K562 (cell line): ENCODE measurements around the gene GABRD. TPM values are rescaled to one million over a fixed set of nuclear protein-coding genes. Genes with fewer than 3 reads are reported as not detected.
A peak's percentile ranks its signal among the peaks of the same experiment; 100 is the strongest.

Source experiments
- ATAC-seq: fragments of 200-7000 bp; cut with Tn5 transposase; 3 replicates; pipeline ENCODE4 v1.9.1; 2020; ENCODE audit warnings: moderate library complexity
- BruUV-seq: library from RNA; stranded (reverse); fragments of 400-500 nt; replicated peaks from 2 replicates; lab custom pipeline; 2021; lab: Mats Ljungman, UMichigan
- CTCF ChIA-PET: fragments of 300-600 bp; formaldehyde crosslinking; extraction: SDS; loops from one replicate; lab custom pipeline; 2021; ENCODE audit warnings: low intra/inter-chr PET ratio; lab: Yijun Ruan, JAX
- POLR2A ChIA-PET: fragments of 300-600, 350-650 bp; sonication (Branson Sonifier 250); formaldehyde crosslinking; extraction: SDS; loops from one replicate; lab custom pipeline; 2021; ENCODE audit warnings: antibody characterized with exemption, inconsistent platforms; lab: Yijun Ruan, JAX
- DNase-seq, 4 experiments: peaks; one replicate each; pipeline versions ENCODE4 v3.0.0 to v3.0.0-alpha.2; 2011 to 2018; ENCODE audit warnings: low spot score in 3 of 4, mixed read lengths in 3 of 4; ENCODE audit errors: extremely low read depth in 1 of 4
- FAIRE-seq: peaks from 2 replicates; lab custom pipeline; 2011; peaks lifted over from hg19 to GRCh38; lab: Jason Lieb, UNC
- H2AFZ ChIP-seq: 2 replicates; pipeline ENCODE4 v1.6.0; 2011; ENCODE audit warnings: low read depth, low read length, control low read depth, inconsistent platforms
- H3K27ac ChIP-seq: fragments of 200-600 bp; 3 replicates; pipeline ENCODE4 v1.8.0; 2011; ENCODE audit warnings: low read depth, mild to moderate bottlenecking, control low read depth, inconsistent platforms, low read length, moderate library complexity, mixed read lengths; ENCODE audit errors: extremely low read depth
- H3K27me3 ChIP-seq, 2 experiments: fragments of 300-600 bp in 1 of 2; 2 replicates in 1 of 2; 3 replicates in 1 of 2; pipeline versions ENCODE4 v1.6.0 to v1.8.0; 2011; ENCODE audit warnings: inconsistent platforms in 2 of 2, low read length in 2 of 2, mild to moderate bottlenecking in 1 of 2, mixed read lengths in 1 of 2, moderate library complexity in 1 of 2; ENCODE audit not compliant: control insufficient read depth in 2 of 2, insufficient read depth in 2 of 2
- H3K36me3 ChIP-seq: fragments of 300-600 bp; 3 replicates; pipeline ENCODE4 v1.8.0; 2011; ENCODE audit warnings: mild to moderate bottlenecking, low read length, inconsistent platforms; ENCODE audit not compliant: control insufficient read depth, insufficient read depth
- H3K4me1 ChIP-seq, 2 experiments: fragments of 200-600 bp in 1 of 2; replicated peaks in 1 of 2; 2 replicates in 1 of 2; 3 replicates in 1 of 2; pipeline versions ENCODE4 v1.5.1 to v1.8.0; 2011; ENCODE audit warnings: inconsistent platforms in 2 of 2, low read length in 2 of 2, mild to moderate bottlenecking in 1 of 2, mixed read lengths in 1 of 2, moderate library complexity in 1 of 2; ENCODE audit not compliant: control insufficient read depth in 2 of 2, insufficient read depth in 2 of 2
- H3K4me2 ChIP-seq: 2 replicates; pipeline ENCODE4 v1.6.1; 2011; ENCODE audit warnings: low read length, control low read depth, inconsistent platforms, mixed read lengths; ENCODE audit not compliant: insufficient read depth
- H3K4me3 ChIP-seq: fragments of 200-600 bp; sonication (generic), shearing (Covaris generic); 2 replicates; pipeline ENCODE4 v1.5.1; 2016; ENCODE audit warnings: control low read depth, inconsistent platforms
- H3K79me2 ChIP-seq: fragments of 200-600 bp; 3 replicates; pipeline ENCODE4 v1.8.0; 2011; ENCODE audit warnings: low read length, inconsistent platforms; ENCODE audit not compliant: control insufficient read depth, insufficient read depth
- H3K9ac ChIP-seq, 2 experiments: 2 replicates each; pipeline versions ENCODE4 v1.6.0 to v1.6.1; 2011; ENCODE audit warnings: low read depth in 2 of 2, low read length in 2 of 2, control low read depth in 1 of 2, inconsistent platforms in 1 of 2, mild to moderate bottlenecking in 1 of 2, mixed read lengths in 1 of 2; ENCODE audit not compliant: insufficient read depth in 1 of 2
- H3K9me1 ChIP-seq: one replicate; pipeline ENCODE4 v1.6.0; 2011; ENCODE audit warnings: inconsistent platforms, mild to moderate bottlenecking, low read length, moderate library complexity; ENCODE audit not compliant: control insufficient read depth, insufficient read depth
- H3K9me3 ChIP-seq: replicated peaks from 2 replicates; pipeline ENCODE4 v1.5.1; 2011; ENCODE audit warnings: low read depth, low read length, inconsistent platforms; ENCODE audit not compliant: control insufficient read depth, insufficient read depth
- H4K20me1 ChIP-seq: replicated peaks from 2 replicates; pipeline ENCODE4 v1.6.1; 2011; ENCODE audit warnings: low read length, inconsistent platforms, mixed read lengths; ENCODE audit not compliant: control insufficient read depth, insufficient read depth
- RBM34 ChIP-seq: fragments of 200-400 bp; formaldehyde crosslinking; IDR thresholded peaks from 2 replicates; pipeline ENCODE4 v1.6.1; 2018; ENCODE audit warnings: low read length, borderline replicate concordance; ENCODE audit not compliant: insufficient read depth
- WGBS: fragments of 100-300 bp; shearing (Covaris generic); methylation state at CpG from one replicate; pipeline ENCODE4 v1.1.6; 2016; ENCODE audit warnings: low coverage, mixed read lengths; ENCODE audit not compliant: insufficient coverage; ENCODE audit errors: missing lambda C conversion rate; 5-methylcytosine and 5-hydroxymethylcytosine counted together
- in situ Hi-C: fragments of 300-500 bp; cut with MboI; formaldehyde crosslinking; loops from 4 replicates; pipeline ENCODE4 v1.15.0; 2018; ENCODE audit warnings: inconsistent platforms, mixed read lengths
- intact Hi-C: fragments of 100-400 bp; cut with micrococcal nuclease; formaldehyde crosslinking; loops from 2 replicates; pipeline ENCODE4 v1.14.2; 2022
- polyA plus RNA-seq, 8 experiments: library from polyadenylated mRNA; depleted of rRNA in 4 of 8; stranded (reverse) in 5 of 8; unstranded in 3 of 8; fragments of >200 nt; fragmentation: Nextera tagmentation in 2 of 8; fragmentation: Illumina TruSeq in 1 of 8; extraction: Ambion mirVana in 2 of 8; extraction: Trizol in 1 of 8; gene quantifications; 2 replicates each; pipeline versions ENCODE4 v1.2.1 to v1.2.3, GENCODE V29; 2011 to 2014; ENCODE audit warnings: inconsistent platforms in 1 of 8, missing spikeins in 1 of 8
- total RNA-seq, 7 experiments: library from RNA; depleted of rRNA in 6 of 7; stranded (reverse); fragments of >200 nt in 6 of 7; fragmentation: Illumina TruSeq in 2 of 7; extraction: Trizol in 2 of 7; gene quantifications; 2 replicates each; pipeline versions ENCODE4 v1.2.1 to v1.2.3, GENCODE V29; 2011 to 2021; ENCODE audit warnings: low replicate concordance in 1 of 7
- TF ChIP-seq, protein P1 (sequence below), 2 experiments: IDR thresholded peaks; 2 replicates each; pipeline ENCODE4 v1.6.1; 2012; ENCODE audit warnings: improper control_type of control experiment in 2 of 2, low read depth in 2 of 2, low read length in 2 of 2, borderline replicate concordance in 1 of 2

GABRD gene
- total and polyA plus RNA-seq, 9 of the 15 experiments (the other 6 are each of a cell fraction or from before 2014, with no cell fraction given): 0.07 TPM; not detected in 8

DNA sequence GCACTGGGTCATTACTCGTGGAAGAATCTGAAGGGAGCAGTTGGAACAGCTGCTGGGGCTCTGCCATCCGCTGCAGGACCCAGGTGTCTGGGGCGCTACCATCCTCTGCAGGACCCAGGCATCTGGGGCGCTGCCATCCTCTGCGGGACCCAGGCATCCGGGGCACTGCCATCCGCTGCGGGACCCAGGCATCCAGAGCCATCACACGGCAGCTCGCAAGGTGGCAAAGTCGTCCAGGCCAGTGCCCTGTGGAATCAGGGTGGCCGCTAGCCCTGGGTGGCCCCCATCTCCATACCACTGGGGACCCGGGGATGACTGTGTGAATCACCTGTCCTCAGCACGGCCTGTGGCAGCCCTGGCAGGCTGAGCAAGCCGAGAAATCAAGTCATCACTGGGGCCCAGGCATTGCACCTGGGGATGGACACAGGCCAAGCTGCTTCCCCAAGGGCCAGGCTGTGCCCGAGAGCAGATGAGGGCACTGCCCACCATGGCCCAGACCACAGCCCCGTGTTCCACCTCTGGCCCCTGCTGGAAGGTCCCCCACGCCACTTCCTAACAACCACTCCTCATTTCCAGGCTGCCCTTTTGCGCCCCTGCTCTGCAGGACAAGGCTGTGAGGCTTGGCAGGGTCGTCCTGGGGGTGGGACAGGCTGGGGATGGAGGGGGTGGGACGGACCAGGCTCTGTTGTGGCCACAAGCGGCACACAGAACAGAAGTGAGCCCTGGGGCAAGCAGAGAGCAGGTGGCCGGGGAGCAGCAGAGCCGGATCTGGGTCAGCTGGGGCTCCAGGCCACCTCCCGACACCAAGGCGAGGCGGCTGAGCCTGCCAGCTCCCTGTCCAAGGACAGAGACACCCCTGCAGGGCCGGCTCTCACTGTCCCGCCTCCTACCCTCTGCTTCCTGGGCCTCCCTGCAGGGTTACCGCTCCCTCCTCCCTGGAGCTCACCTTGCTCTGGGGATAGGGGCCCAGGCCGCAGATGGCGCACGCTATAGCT, 12.7 kb downstream of the GABRD start:
- H3K4me2 ChIP-seq: no peak overlapping the region
- no TSS peak for BruUV-seq
- H3K9me3 ChIP-seq: no peaks in the 10 kb centered on the region
- no peaks in the 10 kb centered on the region for H3K36me3 ChIP-seq
- no peak overlapping the region; a peak in 1 of 4 replicates for H3K9ac ChIP-seq
- no peak for FAIRE-seq
- H3K79me2 ChIP-seq: no peaks in the 10 kb centered on the region
- H4K20me1 ChIP-seq: peaks cover 15% of the 10 kb centered on the region
- no peak overlapping the region for H3K27ac ChIP-seq
- no peaks in the 10 kb centered on the region for H3K9me1 ChIP-seq
- TF ChIP-seq, protein P1, sequence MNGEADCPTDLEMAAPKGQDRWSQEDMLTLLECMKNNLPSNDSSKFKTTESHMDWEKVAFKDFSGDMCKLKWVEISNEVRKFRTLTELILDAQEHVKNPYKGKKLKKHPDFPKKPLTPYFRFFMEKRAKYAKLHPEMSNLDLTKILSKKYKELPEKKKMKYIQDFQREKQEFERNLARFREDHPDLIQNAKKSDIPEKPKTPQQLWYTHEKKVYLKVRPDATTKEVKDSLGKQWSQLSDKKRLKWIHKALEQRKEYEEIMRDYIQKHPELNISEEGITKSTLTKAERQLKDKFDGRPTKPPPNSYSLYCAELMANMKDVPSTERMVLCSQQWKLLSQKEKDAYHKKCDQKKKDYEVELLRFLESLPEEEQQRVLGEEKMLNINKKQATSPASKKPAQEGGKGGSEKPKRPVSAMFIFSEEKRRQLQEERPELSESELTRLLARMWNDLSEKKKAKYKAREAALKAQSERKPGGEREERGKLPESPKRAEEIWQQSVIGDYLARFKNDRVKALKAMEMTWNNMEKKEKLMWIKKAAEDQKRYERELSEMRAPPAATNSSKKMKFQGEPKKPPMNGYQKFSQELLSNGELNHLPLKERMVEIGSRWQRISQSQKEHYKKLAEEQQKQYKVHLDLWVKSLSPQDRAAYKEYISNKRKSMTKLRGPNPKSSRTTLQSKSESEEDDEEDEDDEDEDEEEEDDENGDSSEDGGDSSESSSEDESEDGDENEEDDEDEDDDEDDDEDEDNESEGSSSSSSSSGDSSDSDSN (IDR thresholded peaks at IDR 0.05; ENCODE audit: borderline replicate concordance in 1 of 2, low read depth in 2 of 2, low read length in 2 of 2): 0 out of 4 replicates have a peak, but pooled peaks of 1 of the 2 experiments have one; percentile 8
- no peak for TF ChIP-seq RBM34
- TF ChIP-seq, all 486 proteins: peak for 1
- CTCF ChIA-PET: no interaction called here
- in situ Hi-C loops: no loop called here
- DNase-seq: no peak
- peaks cover 0 to 26% of the 10 kb centered on the region in 2 experiments; a peak in 1 of 5 replicates for H3K4me1 ChIP-seq
- 2% methylated on average over 33 of the region's 33 CpGs for WGBS
- H3K27me3 ChIP-seq: peaks cover 71 to 99% of the 10 kb centered on the region in 2 experiments
- POLR2A ChIA-PET: interaction anchor here (0.7 to 1.1 kb wide), 2 partner anchors 9 to 250 kb away, joined by 3 read pairs; no protein-coding TSS in a partner anchor
- no peak overlapping the region for H3K4me3 ChIP-seq
- H2AFZ ChIP-seq: no peak overlapping the region
- intact Hi-C loops: no loop called here
- no peak; the same call in 2 of the 3 replicates for ATAC-seq
